AG04450 (cell line): ENCODE measurements around the gene FSTL4. TPM values are rescaled to one million over a fixed set of nuclear protein-coding genes. Genes with fewer than 3 reads are reported as not detected.

ENCODE experiments used
- CTCF ChIA-PET: fragments of 300-600, 350-600 bp; formaldehyde crosslinking; extraction: SDS; loops from one replicate; lab custom pipeline; 2022; ENCODE audit warnings: antibody characterized with exemption, inconsistent platforms; lab: Charles Lee
- POLR2A ChIA-PET: fragments of 350-600 bp; formaldehyde crosslinking; extraction: SDS; loops from one replicate; lab custom pipeline; 2021; ENCODE audit warnings: antibody characterized with exemption, inconsistent platforms; lab: Yijun Ruan, JAX
- DNase-seq: peaks from one replicate; pipeline ENCODE4 v3.0.0-alpha.2; 2011; ENCODE audit warnings: low read depth, low spot score
- H3K27ac ChIP-seq: one replicate; pipeline ENCODE4 v1.5.1; 2012; ENCODE audit warnings: low read depth, low read length, control low read depth
- H3K27me3 ChIP-seq: one replicate; pipeline ENCODE4 v1.6.0; 2012; ENCODE audit warnings: low read length; ENCODE audit not compliant: control insufficient read depth, insufficient read depth
- H3K4me3 ChIP-seq: 2 replicates; pipeline ENCODE4 v1.5.1; 2011; ENCODE audit warnings: mild to moderate bottlenecking, low read depth, low read length, control low read depth
- H3K9me3 ChIP-seq: 2 replicates; pipeline ENCODE4 v1.5.1; 2012; ENCODE audit warnings: low read length; ENCODE audit not compliant: control insufficient read depth, insufficient read depth
- polyA plus RNA-seq: library from polyadenylated mRNA; depleted of rRNA; stranded (reverse); fragments of >200 nt; gene quantifications from 2 replicates; pipeline ENCODE4 v1.2.3, GENCODE V29; 2011
- TF ChIP-seq, protein P1 (sequence below): IDR thresholded peaks from 2 replicates; pipeline ENCODE4 v1.5.1; 2011; ENCODE audit warnings: low read depth, low read length, control low read depth, inconsistent platforms

The FSTL4 gene
- polyA plus RNA-seq, 1 experiment: 0.11 TPM

DNA sequence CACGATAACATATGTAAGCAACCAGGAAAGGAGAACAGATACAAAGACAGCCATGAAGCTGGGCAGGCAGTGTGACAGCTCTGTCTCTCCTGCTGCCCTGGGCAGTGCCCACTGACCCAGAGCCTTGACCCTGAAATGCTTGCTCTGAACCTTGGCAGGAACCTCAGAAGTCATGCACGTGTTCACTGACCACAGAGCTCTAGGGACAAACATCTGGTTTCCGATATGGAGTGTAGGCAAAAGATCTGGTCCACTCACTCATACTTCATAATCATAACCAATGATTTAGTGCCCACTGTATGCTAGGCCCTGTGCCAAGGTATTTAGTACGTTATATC, 102.6 kb downstream of the FSTL4 start:
- no peaks in the 10 kb centered on the region for H3K27me3 ChIP-seq
- ChIA-PET CTCF (no interaction called here), POLR2A (no interaction called here)
- TF ChIP-seq, protein P1, sequence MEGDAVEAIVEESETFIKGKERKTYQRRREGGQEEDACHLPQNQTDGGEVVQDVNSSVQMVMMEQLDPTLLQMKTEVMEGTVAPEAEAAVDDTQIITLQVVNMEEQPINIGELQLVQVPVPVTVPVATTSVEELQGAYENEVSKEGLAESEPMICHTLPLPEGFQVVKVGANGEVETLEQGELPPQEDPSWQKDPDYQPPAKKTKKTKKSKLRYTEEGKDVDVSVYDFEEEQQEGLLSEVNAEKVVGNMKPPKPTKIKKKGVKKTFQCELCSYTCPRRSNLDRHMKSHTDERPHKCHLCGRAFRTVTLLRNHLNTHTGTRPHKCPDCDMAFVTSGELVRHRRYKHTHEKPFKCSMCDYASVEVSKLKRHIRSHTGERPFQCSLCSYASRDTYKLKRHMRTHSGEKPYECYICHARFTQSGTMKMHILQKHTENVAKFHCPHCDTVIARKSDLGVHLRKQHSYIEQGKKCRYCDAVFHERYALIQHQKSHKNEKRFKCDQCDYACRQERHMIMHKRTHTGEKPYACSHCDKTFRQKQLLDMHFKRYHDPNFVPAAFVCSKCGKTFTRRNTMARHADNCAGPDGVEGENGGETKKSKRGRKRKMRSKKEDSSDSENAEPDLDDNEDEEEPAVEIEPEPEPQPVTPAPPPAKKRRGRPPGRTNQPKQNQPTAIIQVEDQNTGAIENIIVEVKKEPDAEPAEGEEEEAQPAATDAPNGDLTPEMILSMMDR: no peak
- no peak overlapping the region for H3K27ac ChIP-seq
- no peak overlapping the region for H3K4me3 ChIP-seq
- no peaks in the 10 kb centered on the region for H3K9me3 ChIP-seq
- no peak for DNase-seq

DNA sequence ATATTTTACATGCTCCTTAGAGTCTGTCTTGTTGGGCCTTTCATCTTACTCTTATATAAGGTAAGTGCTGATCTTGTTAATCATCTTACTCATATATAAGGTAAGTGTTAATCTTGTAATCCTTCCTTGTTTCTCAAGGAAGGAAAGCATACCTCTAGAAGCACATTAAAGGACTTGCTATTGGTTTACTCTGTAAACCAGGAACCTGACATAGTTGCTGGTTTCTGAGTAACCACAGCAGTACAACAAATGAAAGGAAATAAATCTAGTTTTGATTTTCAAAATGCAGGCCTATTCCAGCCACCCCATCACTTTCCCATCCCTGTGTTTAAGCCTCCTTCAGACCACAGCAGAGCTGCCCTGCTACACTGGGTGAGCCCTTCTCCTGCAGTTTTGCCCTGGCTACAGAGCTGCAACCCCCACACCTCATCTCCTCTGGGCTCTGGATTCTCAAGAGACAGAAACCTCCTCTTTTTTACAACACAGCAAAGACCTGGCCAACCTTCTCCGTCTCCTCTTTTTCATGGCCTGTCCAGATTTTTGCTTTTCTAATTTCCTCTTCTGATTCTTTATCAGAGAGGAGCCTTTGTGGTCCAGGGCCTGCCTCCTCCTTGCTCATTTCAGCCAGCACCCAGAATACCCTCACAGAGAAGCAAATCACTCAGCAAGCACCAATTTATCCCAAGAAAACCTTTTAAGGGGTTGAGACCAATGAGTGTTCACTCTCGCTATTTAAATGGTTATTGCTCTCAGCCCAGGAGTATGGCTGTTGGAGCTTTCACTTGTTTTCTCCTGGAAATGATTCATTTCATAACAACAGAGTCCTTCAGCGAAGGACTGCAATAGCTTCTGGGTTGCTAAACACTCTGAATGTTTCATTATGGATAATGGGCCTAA, 103.2 kb downstream of the FSTL4 start:
- DNase-seq: no peak
- CTCF ChIA-PET: no interaction called here
- POLR2A ChIA-PET: no interaction called here
- Histone ChIP-seq H3K4me3 (no peak overlapping the region), H3K27ac (no peak overlapping the region), H3K27me3 (no peaks in the 10 kb centered on the region), H3K9me3 (no peaks in the 10 kb centered on the region)
- TF ChIP-seq, protein P1: no peak

DNA sequence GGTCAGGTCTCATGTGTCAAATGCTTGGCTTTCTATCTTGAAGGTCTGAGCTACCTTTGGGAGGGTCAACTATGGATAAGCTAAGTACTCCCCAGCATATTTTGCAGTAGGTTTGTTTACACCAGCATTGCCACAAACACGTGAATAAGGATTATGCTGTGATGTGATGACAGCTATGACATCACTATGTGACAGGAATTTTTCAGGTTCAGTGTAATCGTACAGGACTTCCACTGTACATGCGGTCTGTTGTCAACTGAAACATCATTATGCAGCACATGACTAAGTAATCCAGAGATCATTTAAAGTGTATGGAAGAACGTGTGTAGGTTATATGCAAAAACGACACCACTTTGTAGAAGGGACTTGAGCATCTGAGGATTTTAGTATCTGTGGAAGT, 104.0 kb downstream of the FSTL4 start:
- CTCF ChIA-PET: no interaction called here
- H3K9me3 ChIP-seq: no peaks in the 10 kb centered on the region
- TF ChIP-seq, protein P1: no peak

DNA sequence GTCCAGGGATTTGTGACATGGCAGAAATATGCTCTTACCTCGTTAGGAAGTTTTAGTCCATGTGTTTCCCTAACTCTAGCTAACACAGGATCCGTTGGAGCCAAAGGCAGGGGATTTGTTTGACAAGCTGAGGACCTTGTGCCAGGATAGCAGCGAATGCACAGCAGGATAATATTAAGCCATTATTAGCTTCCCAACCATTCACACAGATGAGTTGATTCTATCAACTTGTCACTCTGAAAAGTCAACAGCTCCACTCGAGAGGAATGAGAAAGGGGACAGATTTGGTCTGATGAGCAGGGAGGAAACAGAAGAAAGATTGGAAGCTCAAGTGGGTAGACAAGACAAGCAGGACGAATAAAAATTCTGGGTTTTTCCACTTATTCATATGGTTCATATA, 106.2 kb downstream of the FSTL4 start:
- H3K9me3 ChIP-seq: no peaks in the 10 kb centered on the region
- no peaks in the 10 kb centered on the region for H3K27me3 ChIP-seq
- ChIA-PET CTCF (no interaction called here), POLR2A (no interaction called here)
- DNase-seq: no peak
- TF ChIP-seq, protein P1: no peak
- H3K27ac ChIP-seq: no peak overlapping the region
- H3K4me3 ChIP-seq: no peak overlapping the region

More for the DNA sequence above, 104.0 kb downstream of the FSTL4 start:
- H3K27ac ChIP-seq: no peak overlapping the region
- no peak for DNase-seq
- H3K4me3 ChIP-seq: no peak overlapping the region
- POLR2A ChIA-PET: no interaction called here
- H3K27me3 ChIP-seq: no peaks in the 10 kb centered on the region

DNA sequence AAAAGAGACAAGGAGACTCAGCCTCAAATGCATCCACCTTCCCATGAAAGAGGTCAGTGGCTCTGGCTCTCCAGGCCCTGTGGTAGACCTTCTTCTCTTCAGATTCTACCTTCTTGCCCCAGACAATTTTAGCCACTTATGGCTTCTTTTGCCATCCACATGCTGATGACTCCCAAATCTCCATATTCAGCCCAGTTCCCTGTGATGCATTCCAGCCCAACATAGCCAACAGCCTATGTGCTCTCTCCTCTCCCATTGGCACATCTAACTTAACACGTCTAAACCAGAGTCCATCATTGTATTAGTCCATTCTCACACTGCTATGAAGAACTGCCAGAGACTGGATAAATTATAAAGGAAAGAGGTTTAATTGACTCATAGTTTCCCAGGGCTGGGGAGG, 108.8 kb downstream of the FSTL4 start:
- H3K4me3 ChIP-seq: no peak overlapping the region
- no peaks in the 10 kb centered on the region for H3K9me3 ChIP-seq
- ChIA-PET CTCF (no interaction called here), POLR2A (no interaction called here)
- H3K27ac ChIP-seq: no peak overlapping the region
- no peak for DNase-seq
- TF ChIP-seq, protein P1: no peak
- peaks cover 2% of the 10 kb centered on the region for H3K27me3 ChIP-seq
